HepG2 (cell line): ENCODE results near the gene MYO5B. TPM values are rescaled to one million over a fixed set of nuclear protein-coding genes. Genes with fewer than 3 reads are reported as not detected.

Experiments
- ATAC-seq: fragments of 200-7000 bp; cut with Tn5 transposase; 3 replicates; pipeline ENCODE4 v1.9.1; 2020; ENCODE audit warnings: mild to moderate bottlenecking, moderate library complexity
- BruUV-seq: library from RNA; stranded (reverse); fragments of 400-500 nt; replicated peaks from 2 replicates; lab custom pipeline; 2021; lab: Mats Ljungman, UMichigan
- CTCF ChIA-PET: fragments of 300-600 bp; formaldehyde crosslinking; extraction: SDS; loops from one replicate; lab custom pipeline; 2021; ENCODE audit warnings: low total read pairs, inconsistent platforms, low intra/inter-chr PET ratio; lab: Yijun Ruan, JAX
- POLR2A ChIA-PET: fragments of 350-600 bp; sonication (Branson Sonifier 250); formaldehyde crosslinking; loops from one replicate; lab custom pipeline; 2020; ENCODE audit warnings: antibody characterized with exemption, inconsistent platforms; lab: Yijun Ruan, JAX
- DNase-seq: peaks from one replicate; pipeline ENCODE4 v3.0.0-alpha.2; 2015; ENCODE audit warnings: low spot score
- FAIRE-seq: peaks from 3 replicates; lab custom pipeline; 2011; peaks lifted over from hg19 to GRCh38; lab: Jason Lieb, UNC
- H2AFZ ChIP-seq: one replicate; pipeline ENCODE4 v1.6.1; 2011; ENCODE audit warnings: low read length, inconsistent platforms
- H3K27ac ChIP-seq: fragments of 300-600 bp; 3 replicates; pipeline ENCODE4 v1.8.0; 2011; ENCODE audit warnings: mixed run types, mild to moderate bottlenecking, mixed read lengths, low read length, inconsistent platforms; ENCODE audit not compliant: insufficient read depth; ENCODE audit errors: extremely low read length
- H3K27me3 ChIP-seq, 2 experiments: fragments of 200-600 bp in 1 of 2; 2 replicates in 1 of 2; 3 replicates in 1 of 2; pipeline versions ENCODE4 v1.6.0 to v1.8.0; 2011; ENCODE audit warnings: low read length in 2 of 2, mild to moderate bottlenecking in 2 of 2, moderate library complexity in 2 of 2, inconsistent platforms in 1 of 2; ENCODE audit not compliant: insufficient read depth in 2 of 2, control insufficient read depth in 1 of 2
- H3K36me3 ChIP-seq, 2 experiments: fragments of 200-600 bp in 1 of 2; replicated peaks in 1 of 2; 2 replicates in 1 of 2; 3 replicates in 1 of 2; pipeline versions ENCODE4 v1.5.1 to v1.8.0; 2011; ENCODE audit warnings: low read length in 2 of 2, inconsistent platforms in 1 of 2; ENCODE audit not compliant: insufficient read depth in 2 of 2, control insufficient read depth in 1 of 2
- H3K4me1 ChIP-seq: 2 replicates; pipeline ENCODE4 v1.5.1; 2012; ENCODE audit warnings: low read length, inconsistent platforms; ENCODE audit not compliant: insufficient read depth
- H3K4me2 ChIP-seq: 2 replicates; pipeline ENCODE4 v1.6.0; 2011; ENCODE audit warnings: low read depth, low read length, inconsistent platforms
- H3K4me3 ChIP-seq, 3 experiments: fragments of 200-600 bp in 1 of 3; sonication (generic), shearing (Covaris generic) in 1 of 3; replicated peaks in 1 of 3; 2 replicates each; pipeline ENCODE4 v1.5.1; 2011 to 2016; ENCODE audit warnings: low read length in 3 of 3, inconsistent platforms in 2 of 3, low read depth in 2 of 3, mild to moderate bottlenecking in 2 of 3, control low read depth in 1 of 3, mixed read lengths in 1 of 3; ENCODE audit not compliant: insufficient read depth in 1 of 3
- H3K79me2 ChIP-seq: one replicate; pipeline ENCODE4 v1.6.1; 2011; ENCODE audit warnings: low read length, inconsistent platforms; ENCODE audit not compliant: insufficient read depth
- H3K9ac ChIP-seq: 2 replicates; pipeline ENCODE4 v1.6.0; 2011; ENCODE audit warnings: mild to moderate bottlenecking, low read depth, low read length, inconsistent platforms; ENCODE audit not compliant: insufficient read depth
- H3K9me3 ChIP-seq: 2 replicates; pipeline ENCODE4 v1.5.1; 2012; ENCODE audit warnings: mild to moderate bottlenecking, low read length
- H4K20me1 ChIP-seq: 2 replicates; pipeline ENCODE4 v1.6.0; 2011; ENCODE audit warnings: inconsistent platforms, mild to moderate bottlenecking, low read length, moderate library complexity; ENCODE audit not compliant: insufficient read depth
- BCLAF1 ChIP-seq: fragments of 450-650 bp; IDR thresholded peaks from 2 replicates; pipeline ENCODE4 v1.6.1; 2017; ENCODE audit warnings: mild to moderate bottlenecking
- IKZF5 ChIP-seq: IDR thresholded peaks from 2 replicates; pipeline ENCODE4 v1.6.1; 2018; ENCODE audit warnings: missing genetic modification reagents, mild to moderate bottlenecking, missing compliant biosample characterization
- JDP2 ChIP-seq: sonication (generic); formaldehyde crosslinking; IDR thresholded peaks from 2 replicates; pipeline ENCODE4 v1.8.1; 2022; ENCODE audit warnings: missing genetic modification reagents, borderline replicate concordance
- NAIF1 ChIP-seq: sonication (generic); formaldehyde crosslinking; IDR thresholded peaks from 2 replicates; pipeline ENCODE4 v1.5.0; 2020; ENCODE audit warnings: mild to moderate bottlenecking, missing genetic modification reagents, borderline replicate concordance
- POLR2G ChIP-seq: fragments of 200-400 bp; formaldehyde crosslinking; IDR thresholded peaks from 2 replicates; pipeline ENCODE4 v1.6.1; 2018; ENCODE audit warnings: mild to moderate bottlenecking, low read depth, low read length, moderate library complexity
- SRSF4 ChIP-seq: fragments of 200-400 bp; formaldehyde crosslinking; IDR thresholded peaks from one replicate; pipeline ENCODE4 v1.6.1; 2018; ENCODE audit warnings: mild to moderate bottlenecking, low read depth, low read length, moderate library complexity; ENCODE audit not compliant: poor library complexity, severe bottlenecking
- THRA ChIP-seq: sonication (generic); formaldehyde crosslinking; IDR thresholded peaks from 2 replicates; pipeline ENCODE4 v1.4.0; 2020; ENCODE audit warnings: missing genetic modification reagents, borderline replicate concordance
- U2AF1 ChIP-seq: fragments of 200-400 bp; formaldehyde crosslinking; optimal IDR thresholded peaks from 2 replicates; pipeline ENCODE3; 2017; ENCODE audit warnings: mild to moderate bottlenecking, low read depth, low read length
- ZBTB3 ChIP-seq: sonication (generic); formaldehyde crosslinking; IDR thresholded peaks from 2 replicates; pipeline ENCODE4 v1.4.0; 2020; ENCODE audit warnings: low read depth, mild to moderate bottlenecking, moderate library complexity, missing genetic modification reagents, borderline replicate concordance
- ZHX1 ChIP-seq: sonication (generic); formaldehyde crosslinking; IDR thresholded peaks from 2 replicates; pipeline ENCODE4 v1.8.1; 2022; ENCODE audit warnings: low read depth, mild to moderate bottlenecking, missing genetic modification reagents
- ZNF567 ChIP-seq: sonication (generic); formaldehyde crosslinking; IDR thresholded peaks from 2 replicates; pipeline ENCODE4 v1.8.1; 2023; ENCODE audit warnings: mild to moderate bottlenecking, missing genetic modification reagents, borderline replicate concordance
- ZNF574 ChIP-seq: sonication (generic); formaldehyde crosslinking; IDR thresholded peaks from 2 replicates; pipeline ENCODE4 v1.4.0; 2020; ENCODE audit warnings: missing genetic modification reagents
- ZNF619 ChIP-seq: sonication (generic); formaldehyde crosslinking; IDR thresholded peaks from 2 replicates; pipeline ENCODE4 v1.4.0; 2020; ENCODE audit warnings: mild to moderate bottlenecking, missing genetic modification reagents
- WGBS: methylation state at CpG from one replicate; pipeline ENCODE4 v1.1.6; 2017; ENCODE audit warnings: low lambda C conversion rate; 5-methylcytosine and 5-hydroxymethylcytosine counted together
- in situ Hi-C: cut with HindIII; loops from 2 replicates; pipeline ENCODE4 v1.10.0; 2017; ENCODE audit warnings: low pct_unique_long_range_greater_than_20kb; ENCODE audit not compliant: extremely low pct_ligation_motif_present
- intact Hi-C: fragments of 100-400 bp; cut with micrococcal nuclease; formaldehyde crosslinking; loops from one replicate; pipeline ENCODE4 v1.10.0; 2022; ENCODE audit not compliant: unreplicated experiment
- polyA plus RNA-seq, 8 experiments: library from polyadenylated mRNA; depleted of rRNA in 3 of 8; stranded (reverse) in 7 of 8; unstranded in 1 of 8; fragments of >200 nt; fragmentation: Illumina TruSeq in 4 of 8; extraction: Trizol in 4 of 8; gene quantifications; 2 replicates each; pipeline versions ENCODE4 v1.2.1 to v1.2.3, GENCODE V29; 2011 to 2016; ENCODE audit warnings: low read depth in 4 of 8, missing spikeins in 1 of 8, mixed read lengths in 1 of 8; ENCODE audit not compliant: insufficient read depth in 1 of 8
- total RNA-seq, 5 experiments: library from RNA; depleted of rRNA; stranded (reverse); fragments of >200 nt; fragmentation: Illumina TruSeq; extraction: Trizol; gene quantifications; 2 replicates each; pipeline ENCODE4 v1.2.3, GENCODE V29; 2016; ENCODE audit warnings: low read depth in 1 of 5

The MYO5B gene
- total and polyA plus RNA-seq, 2 of the 13 experiments (the other 11 are each of a cell fraction or from before 2014, with no cell fraction given), result 13.1 to 24.0 TPM

- FAIRE-seq, result no peak
- TF ChIP-seq ZNF619 (CRISPR knock-in tag) (no peak), ZBTB3 (no peak), SRSF4 (no peak), IKZF5 (CRISPR knock-in tag) (no peak), NAIF1 (no peak), POLR2G (no peak), ZNF574 (no peak), U2AF1 (no peak), BCLAF1 (no peak), ZHX1 (CRISPR knock-in tag) (no peak), JDP2 (CRISPR knock-in tag) (no peak), THRA (no peak), ZNF567 (CRISPR knock-in tag) (no peak)
These were observed 258.1 kb downstream of the MYO5B start for GRCh38 chr18:49936821-49937220.

More at GRCh38 chr18:49936821-49937220, 258.1 kb downstream of the MYO5B start:
- no peaks in the 10 kb centered on the region for H3K4me1 ChIP-seq
- POLR2A ChIA-PET, result no interaction called here
- no TSS peak for BruUV-seq
- H3K4me2 ChIP-seq, result no peak overlapping the region
- WGBS, result 91% methylated on average over 4 of the region's 4 CpGs
- intact Hi-C loops, result no loop called here
- in situ Hi-C loops, result no loop called here
- H3K36me3 ChIP-seq, result peaks cover 1 to 10% of the 10 kb centered on the region in 2 experiments; a peak in 4 of 5 replicates
- ATAC-seq (no peak), DNase-seq (no peak)
- no peaks in the 10 kb centered on the region for H3K27me3 ChIP-seq
- H2AFZ ChIP-seq, result no peak overlapping the region
- H3K9me3 ChIP-seq, result no peaks in the 10 kb centered on the region
- no peak overlapping the region for H3K4me3 ChIP-seq
- H3K27ac ChIP-seq, result no peak overlapping the region
- CTCF ChIA-PET, result no interaction called here
- H3K79me2 ChIP-seq, result no peaks in the 10 kb centered on the region
- H4K20me1 ChIP-seq, result no peaks in the 10 kb centered on the region
- no peak overlapping the region for H3K9ac ChIP-seq
